GM12878 (cell line): ENCODE measurements around the gene ZNF532. TPM values are rescaled to one million over a fixed set of nuclear protein-coding genes. Genes with fewer than 3 reads are reported as not detected.

ENCODE experiments used
- ATAC-seq: fragments of 200-7000 bp; cut with Tn5 transposase; 3 replicates; pipeline ENCODE4 v1.9.1; 2020; ENCODE audit warnings: mild to moderate bottlenecking, moderate library complexity
- BruUV-seq: library from RNA; stranded (reverse); fragments of 400-500 nt; replicated peaks from 2 replicates; lab custom pipeline; 2021; lab: Mats Ljungman, UMichigan
- CTCF ChIA-PET: fragments of 300-600 bp; sonication (Branson Sonifier 250); formaldehyde crosslinking; extraction: SDS; loops from one replicate; lab custom pipeline; 2021; ENCODE audit warnings: inconsistent platforms; lab: Yijun Ruan, JAX
- POLR2A ChIA-PET: fragments of 350-600 bp; formaldehyde crosslinking; extraction: SDS; loops from one replicate; lab custom pipeline; 2021; ENCODE audit warnings: inconsistent platforms; lab: Charles Lee
- RAD21 ChIA-PET: fragments of 300-600 bp; sonication (Branson Sonifier 250); formaldehyde crosslinking; loops from one replicate; lab custom pipeline; 2023; ENCODE audit warnings: antibody characterized with exemption; ENCODE audit not compliant: unreplicated experiment; lab: Charles Lee
- SMC1A ChIA-PET: fragments of 300-600 bp; sonication (Branson Sonifier 250); formaldehyde crosslinking; loops from one replicate; lab custom pipeline; 2023; ENCODE audit not compliant: unreplicated experiment, uncharacterized antibody; lab: Charles Lee
- DNase-seq: peaks from one replicate; pipeline ENCODE4 v3.0.0-alpha.2; 2011; ENCODE audit warnings: low read depth, low spot score
- FAIRE-seq: peaks from 3 replicates; lab custom pipeline; 2011; peaks lifted over from hg19 to GRCh38; lab: Jason Lieb, UNC
- H2AFZ ChIP-seq: 2 replicates; pipeline ENCODE4 v1.6.0; 2011; ENCODE audit warnings: low read depth, low read length, control low read depth; ENCODE audit not compliant: control insufficient read depth
- H3K27ac ChIP-seq: 2 replicates; pipeline ENCODE4 v1.5.1; 2011; ENCODE audit warnings: control low read depth; ENCODE audit not compliant: control insufficient read depth, insufficient read depth
- H3K27me3 ChIP-seq, 2 experiments: replicated peaks in 1 of 2; 2 replicates each; pipeline versions ENCODE4 v1.6.0 to v1.6.1; 2011; ENCODE audit warnings: low read length in 1 of 2; ENCODE audit not compliant: control insufficient read depth in 2 of 2, insufficient read depth in 2 of 2
- H3K36me3 ChIP-seq, 2 experiments: 2 replicates each; pipeline ENCODE4 v1.5.1; 2011; ENCODE audit warnings: low read length in 1 of 2; ENCODE audit not compliant: control insufficient read depth in 2 of 2, insufficient read depth in 2 of 2
- H3K4me1 ChIP-seq: 2 replicates; pipeline ENCODE4 v1.6.1; 2011; ENCODE audit warnings: mild to moderate bottlenecking, low read length, moderate library complexity, mixed read lengths; ENCODE audit not compliant: control insufficient read depth, insufficient read depth
- H3K4me2 ChIP-seq: 2 replicates; pipeline ENCODE4 v1.6.0; 2011; ENCODE audit warnings: control low read depth; ENCODE audit not compliant: control insufficient read depth, insufficient read depth
- H3K4me3 ChIP-seq: fragments of 200-600 bp; sonication (generic); 2 replicates; pipeline ENCODE4 v1.5.1; 2016
- H3K79me2 ChIP-seq: 2 replicates; pipeline ENCODE4 v1.6.0; 2011; ENCODE audit warnings: low read length; ENCODE audit not compliant: control insufficient read depth, insufficient read depth
- H3K9ac ChIP-seq: 2 replicates; pipeline ENCODE4 v1.8.0; 2011; ENCODE audit warnings: low read length, control low read depth, mixed read lengths; ENCODE audit not compliant: control insufficient read depth, insufficient read depth
- H3K9me3 ChIP-seq: replicated peaks from 3 replicates; pipeline ENCODE4 v1.5.1; 2011; ENCODE audit warnings: mild to moderate bottlenecking, low read length; ENCODE audit not compliant: control insufficient read depth, insufficient read depth
- H4K20me1 ChIP-seq: 2 replicates; pipeline ENCODE4 v1.6.0; 2011; ENCODE audit not compliant: control insufficient read depth, insufficient read depth
- BCL11A ChIP-seq: IDR thresholded peaks from 2 replicates; pipeline ENCODE4 v1.6.1; 2011; ENCODE audit warnings: low read depth, low read length
- MTA2 ChIP-seq: fragments of 450-650 bp; IDR thresholded peaks from 2 replicates; pipeline ENCODE4 v1.6.1; 2016; ENCODE audit warnings: low read depth, mild to moderate bottlenecking, moderate library complexity
- WGBS: methylation state at CpG from one replicate; pipeline ENCODE4 v1.1.6; 2016; ENCODE audit warnings: low lambda C conversion rate; ENCODE audit not compliant: insufficient replicate concordance, insufficient coverage; ENCODE audit errors: missing lambda C conversion rate; 5-methylcytosine and 5-hydroxymethylcytosine counted together
- in situ Hi-C: fragments of 300-500 bp; cut with MboI; formaldehyde crosslinking; loops from 9 replicates; pipeline ENCODE4 v1.14.3; 2018; ENCODE audit warnings: mixed read lengths
- intact Hi-C: fragments of 100-400 bp; cut with micrococcal nuclease; formaldehyde crosslinking; loops from one replicate; pipeline ENCODE4 v1.14.2; 2022; ENCODE audit not compliant: unreplicated experiment
- polyA plus RNA-seq, 11 experiments: library from polyadenylated mRNA; depleted of rRNA in 4 of 11; unstranded in 6 of 11; stranded (reverse) in 5 of 11; fragments of >200 nt; fragmentation: Nextera tagmentation in 4 of 11; fragmentation: Illumina TruSeq in 1 of 11; extraction: Ambion mirVana in 4 of 11; extraction: Trizol in 1 of 11; gene quantifications; 1 replicate in 1 of 11; 2 replicates in 10 of 11; pipeline versions ENCODE4 v1.2.1 to v1.2.3, GENCODE V29; 2011 to 2016; ENCODE audit warnings: inconsistent platforms in 2 of 11, missing spikeins in 2 of 11, low read depth in 1 of 11
- total RNA-seq, 4 experiments: library from RNA; depleted of rRNA in 3 of 4; stranded (reverse); fragments of >200 nt in 3 of 4; fragmentation: Illumina TruSeq in 1 of 4; extraction: Trizol in 1 of 4; gene quantifications; 2 replicates each; pipeline versions ENCODE4 v1.2.1 to v1.2.3, GENCODE V29; 2013 to 2021
- TF ChIP-seq, protein P1 (sequence below): fragments of 450-650 bp; IDR thresholded peaks from 2 replicates; pipeline ENCODE4 v1.6.1; 2017; ENCODE audit warnings: mild to moderate bottlenecking, moderate library complexity
- TF ChIP-seq, protein P2 (sequence below): fragments of 450-650 bp; IDR thresholded peaks from 2 replicates; pipeline ENCODE4 v1.6.1; 2016; ENCODE audit warnings: mild to moderate bottlenecking

ZNF532 gene
- total and polyA plus RNA-seq, 10 of the 15 experiments (the other 5 are each of a cell fraction or from before 2014, with no cell fraction given): 0.44 to 3.4 (median 1.4) TPM

DNA sequence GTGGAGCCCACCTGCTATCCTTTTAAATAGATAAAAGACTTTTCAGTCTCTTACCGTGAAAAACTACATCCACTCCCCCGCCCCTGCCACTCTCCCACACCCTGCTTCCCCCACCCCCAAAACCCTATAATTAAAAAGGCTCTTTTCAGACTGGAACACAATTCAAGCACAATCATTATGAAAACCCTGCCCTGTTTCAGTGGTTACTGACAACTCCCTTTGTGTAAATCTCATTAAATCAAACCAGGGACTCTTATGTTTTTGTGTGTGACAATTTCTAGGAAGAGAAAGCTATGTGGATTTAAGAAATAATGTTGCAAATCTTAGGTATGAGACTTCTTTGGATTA is 21.0 kb upstream of the ZNF532 start:
- in situ Hi-C loops (no loop called here), intact Hi-C loops (no loop called here)
- ChIA-PET RAD21 (interaction anchor here (0.8 to 1.2 kb wide), 2 partner anchors 12 to 23 kb away, joined by 3 read pairs; no protein-coding TSS in a partner anchor), CTCF (interaction anchor here (2.0 kb wide), 1 partner anchor 12 kb away, joined by 5 read pairs; no protein-coding TSS in a partner anchor), POLR2A (no interaction called here), SMC1A (interaction anchor here (0.6 to 1.5 kb wide), 4 partner anchors 10 to 888 kb away, joined by 3 to 4 read pairs (median 4); no protein-coding TSS in a partner anchor)
- peaks cover 0 to 2% of the 10 kb centered on the region in 2 experiments; a peak in 1 of 4 replicates for H3K27me3 ChIP-seq
- ATAC-seq (peak; percentile 52; the same call in 2 of the 3 replicates), DNase-seq (no peak), FAIRE-seq (peak; percentile 35)
- no peaks in the 10 kb centered on the region; the same call in 1 of the 3 replicates for H3K9me3 ChIP-seq
- H3K4me1 ChIP-seq: peaks cover 3% of the 10 kb centered on the region; the same call in 1 of the 2 replicates
- TF ChIP-seq MTA2 (peak; percentile 40; the same call in 1 of the 2 replicates), BCL11A (peak; percentile 39; the same call in 1 of the 2 replicates)
- TF ChIP-seq, protein P1, sequence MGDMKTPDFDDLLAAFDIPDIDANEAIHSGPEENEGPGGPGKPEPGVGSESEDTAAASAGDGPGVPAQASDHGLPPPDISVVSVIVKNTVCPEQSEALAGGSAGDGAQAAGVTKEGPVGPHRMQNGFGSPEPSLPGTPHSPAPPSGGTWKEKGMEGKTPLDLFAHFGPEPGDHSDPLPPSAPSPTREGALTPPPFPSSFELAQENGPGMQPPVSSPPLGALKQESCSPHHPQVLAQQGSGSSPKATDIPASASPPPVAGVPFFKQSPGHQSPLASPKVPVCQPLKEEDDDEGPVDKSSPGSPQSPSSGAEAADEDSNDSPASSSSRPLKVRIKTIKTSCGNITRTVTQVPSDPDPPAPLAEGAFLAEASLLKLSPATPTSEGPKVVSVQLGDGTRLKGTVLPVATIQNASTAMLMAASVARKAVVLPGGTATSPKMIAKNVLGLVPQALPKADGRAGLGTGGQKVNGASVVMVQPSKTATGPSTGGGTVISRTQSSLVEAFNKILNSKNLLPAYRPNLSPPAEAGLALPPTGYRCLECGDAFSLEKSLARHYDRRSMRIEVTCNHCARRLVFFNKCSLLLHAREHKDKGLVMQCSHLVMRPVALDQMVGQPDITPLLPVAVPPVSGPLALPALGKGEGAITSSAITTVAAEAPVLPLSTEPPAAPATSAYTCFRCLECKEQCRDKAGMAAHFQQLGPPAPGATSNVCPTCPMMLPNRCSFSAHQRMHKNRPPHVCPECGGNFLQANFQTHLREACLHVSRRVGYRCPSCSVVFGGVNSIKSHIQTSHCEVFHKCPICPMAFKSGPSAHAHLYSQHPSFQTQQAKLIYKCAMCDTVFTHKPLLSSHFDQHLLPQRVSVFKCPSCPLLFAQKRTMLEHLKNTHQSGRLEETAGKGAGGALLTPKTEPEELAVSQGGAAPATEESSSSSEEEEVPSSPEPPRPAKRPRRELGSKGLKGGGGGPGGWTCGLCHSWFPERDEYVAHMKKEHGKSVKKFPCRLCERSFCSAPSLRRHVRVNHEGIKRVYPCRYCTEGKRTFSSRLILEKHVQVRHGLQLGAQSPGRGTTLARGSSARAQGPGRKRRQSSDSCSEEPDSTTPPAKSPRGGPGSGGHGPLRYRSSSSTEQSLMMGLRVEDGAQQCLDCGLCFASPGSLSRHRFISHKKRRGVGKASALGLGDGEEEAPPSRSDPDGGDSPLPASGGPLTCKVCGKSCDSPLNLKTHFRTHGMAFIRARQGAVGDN: no peak
- TF ChIP-seq, protein P2, sequence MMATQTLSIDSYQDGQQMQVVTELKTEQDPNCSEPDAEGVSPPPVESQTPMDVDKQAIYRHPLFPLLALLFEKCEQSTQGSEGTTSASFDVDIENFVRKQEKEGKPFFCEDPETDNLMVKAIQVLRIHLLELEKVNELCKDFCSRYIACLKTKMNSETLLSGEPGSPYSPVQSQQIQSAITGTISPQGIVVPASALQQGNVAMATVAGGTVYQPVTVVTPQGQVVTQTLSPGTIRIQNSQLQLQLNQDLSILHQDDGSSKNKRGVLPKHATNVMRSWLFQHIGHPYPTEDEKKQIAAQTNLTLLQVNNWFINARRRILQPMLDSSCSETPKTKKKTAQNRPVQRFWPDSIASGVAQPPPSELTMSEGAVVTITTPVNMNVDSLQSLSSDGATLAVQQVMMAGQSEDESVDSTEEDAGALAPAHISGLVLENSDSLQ: 0 out of 2 replicates have a peak, but pooled peaks have one; percentile 7
- no peak overlapping the region for H3K4me3 ChIP-seq
- H2AFZ ChIP-seq: no peak overlapping the region
- H3K27ac ChIP-seq: no peak overlapping the region
- 73% methylated on average over 2 of the region's 2 CpGs for WGBS
- H3K36me3 ChIP-seq: no peaks in the 10 kb centered on the region
- BruUV-seq: no TSS peak
- H3K79me2 ChIP-seq: no peaks in the 10 kb centered on the region
- H3K9ac ChIP-seq: no peak overlapping the region
- H4K20me1 ChIP-seq: no peaks in the 10 kb centered on the region
- no peak overlapping the region for H3K4me2 ChIP-seq
